DMS53 treated with DMSO at 0.1 percent for 48 hours (cell line): ENCODE results near the gene KIF6.

Source experiments
- DNase-seq: peaks from one replicate; lab custom pipeline; 2025; ENCODE audit not compliant: unreplicated experiment; lab: John Stamatoyannopoulos, UW

Gene KIF6

GRCh38 chr6:39330057-39330456 lies 395.2 kb downstream of the KIF6 start:
- no peak for DNase-seq

GRCh38 chr6:39328066-39328465 lies 397.1 kb downstream of the KIF6 start:
- no peak for DNase-seq

GRCh38 chr6:39327507-39327906 lies 397.7 kb downstream of the KIF6 start:
- DNase-seq: no peak

- DNase-seq: no peak
These were observed 402.8 kb downstream of the KIF6 start, which contains the start of gene KCNK16 for GRCh38 chr6:39322306-39322850. TSS of gene KCNK16 (minus strand) at chr6:39322702. CDS start at chr6:39322540, 162 bp downstream.

GRCh38 chr6:39321761-39322160 lies 403.4 kb downstream of the KIF6 start:
- no peak for DNase-seq

GRCh38 chr6:39320363-39320984 lies 404.7 kb downstream of the KIF6 start:
- DNase-seq: no peak

- DNase-seq: no peak
These were observed 405.4 kb downstream of the KIF6 start for GRCh38 chr6:39319621-39320362.

GRCh38 chr6:39317256-39317655 lies 408.0 kb downstream of the KIF6 start:
- DNase-seq: no peak

GRCh38 chr6:39314273-39314795 lies 410.9 kb downstream of the KIF6 start, which contains the start of gene KCNK17:
TSS of gene KCNK17 (minus strand) at chr6:39314419. CDS start at chr6:39314320, 99 bp downstream.
- no peak for DNase-seq

- DNase-seq: no peak
These were observed 411.5 kb downstream of the KIF6 start for GRCh38 chr6:39313526-39314272.

GRCh38 chr6:39312912-39313525 lies 412.2 kb downstream of the KIF6 start:
- no peak for DNase-seq

GRCh38 chr6:39310542-39310941 lies 414.7 kb downstream of the KIF6 start:
- DNase-seq: no peak

GRCh38 chr6:39309942-39310531 lies 415.2 kb downstream of the KIF6 start:
- DNase-seq: peak; percentile 52

GRCh38 chr6:39307462-39307861 lies 417.7 kb downstream of the KIF6 start:
- no peak for DNase-seq

- DNase-seq: no peak
These were observed 420.3 kb downstream of the KIF6 start for GRCh38 chr6:39304951-39305350.

GRCh38 chr6:39303425-39304153 lies 421.6 kb downstream of the KIF6 start:
- DNase-seq: no peak

GRCh38 chr6:39302669-39303424 lies 422.4 kb downstream of the KIF6 start:
- DNase-seq: peak; percentile 79

GRCh38 chr6:39302011-39302410 lies 423.2 kb downstream of the KIF6 start:
- DNase-seq: no peak

- no peak for DNase-seq
These were observed 423.6 kb downstream of the KIF6 start for GRCh38 chr6:39301606-39302005.
